NK-92 treated with Interleukin-12 subunit alpha and Interleukin-12 subunit beta, amount 100 ng/mL, for 24 hours (cell line): Measurements from ENCODE around the gene DDX19B.
"Not testable (repeated sequence)": the region's sequence is repeated elsewhere in the genome, so short reads cannot be mapped to it uniquely, and the experiment has no call there.

ENCODE experiments used
- DNase-seq: peaks from one replicate; lab custom pipeline; 2025; lab: John Stamatoyannopoulos, UW

Gene DDX19B

DNA sequence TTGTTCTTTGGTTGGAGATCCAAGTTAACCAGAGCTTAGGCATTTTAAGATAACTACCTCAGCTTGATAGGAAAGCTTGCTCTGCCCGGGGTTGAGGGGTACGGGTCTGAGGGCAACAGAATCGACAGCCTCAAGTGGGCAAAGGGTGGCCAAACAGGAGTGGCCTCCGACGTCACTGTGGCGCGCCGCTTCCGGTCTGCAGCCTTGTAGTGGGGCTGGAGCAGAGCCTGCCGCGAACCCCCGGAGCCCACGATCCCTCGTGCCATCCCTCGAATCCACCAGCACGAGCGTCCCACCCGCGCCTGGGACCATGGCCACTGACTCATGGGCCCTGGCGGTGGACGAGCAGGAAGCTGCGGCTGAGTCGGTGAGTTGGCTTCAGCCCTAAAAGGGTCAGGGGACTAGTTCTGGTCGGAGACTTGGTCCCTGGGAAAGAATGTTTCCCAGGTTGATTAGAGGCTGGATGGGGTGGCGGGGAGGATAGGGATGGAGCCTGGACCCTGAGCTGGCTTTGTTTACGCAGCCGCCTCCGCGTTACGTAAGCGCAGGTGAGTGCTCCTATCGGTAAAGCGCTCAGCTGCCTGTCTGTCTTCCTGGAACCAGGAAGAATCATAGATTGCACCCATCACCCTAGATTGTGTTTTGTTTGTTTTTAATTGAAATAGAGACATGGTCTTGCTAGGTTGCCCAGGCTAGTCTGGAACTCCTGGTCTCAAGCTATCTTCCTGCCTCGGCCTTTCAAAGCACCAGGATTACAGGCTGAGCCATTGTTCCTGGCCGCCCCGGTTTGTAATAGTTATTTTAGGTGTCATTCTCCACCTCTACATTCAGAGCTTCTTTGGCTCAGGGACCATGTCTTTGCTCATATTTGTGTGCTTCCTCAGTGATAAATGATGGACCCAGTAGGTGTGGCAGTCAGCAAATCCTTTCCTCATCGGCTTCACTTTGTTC lies at the start of gene DDX19B:
Gene DDX19B (plus strand): TSS at position 199 of the 951 bp plus-strand sequence. CDS start 112 bp downstream, at position 311.
- DNase-seq = peak; percentile 53

DNA sequence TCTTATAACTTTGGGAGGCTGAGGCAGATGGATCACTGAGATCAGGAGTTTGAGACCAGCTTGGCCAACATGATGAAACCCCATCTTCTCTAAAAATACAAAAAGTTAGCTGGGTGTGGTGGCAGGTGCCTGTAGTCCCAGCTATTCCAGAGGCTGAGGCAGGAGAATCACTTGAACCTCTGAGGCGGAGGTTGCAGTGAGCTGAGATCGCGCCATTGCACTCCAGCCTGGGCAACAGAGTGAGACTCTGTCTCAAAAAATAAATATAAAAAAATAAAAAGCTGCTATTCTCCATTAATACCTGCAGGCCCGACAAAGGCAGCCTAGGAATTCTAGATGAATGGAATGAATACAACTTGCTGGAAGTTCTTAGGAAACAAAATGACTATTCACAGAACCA lies 49.3 kb upstream of the DDX19B start:
- DNase-seq = not testable (repeated sequence)

DNA sequence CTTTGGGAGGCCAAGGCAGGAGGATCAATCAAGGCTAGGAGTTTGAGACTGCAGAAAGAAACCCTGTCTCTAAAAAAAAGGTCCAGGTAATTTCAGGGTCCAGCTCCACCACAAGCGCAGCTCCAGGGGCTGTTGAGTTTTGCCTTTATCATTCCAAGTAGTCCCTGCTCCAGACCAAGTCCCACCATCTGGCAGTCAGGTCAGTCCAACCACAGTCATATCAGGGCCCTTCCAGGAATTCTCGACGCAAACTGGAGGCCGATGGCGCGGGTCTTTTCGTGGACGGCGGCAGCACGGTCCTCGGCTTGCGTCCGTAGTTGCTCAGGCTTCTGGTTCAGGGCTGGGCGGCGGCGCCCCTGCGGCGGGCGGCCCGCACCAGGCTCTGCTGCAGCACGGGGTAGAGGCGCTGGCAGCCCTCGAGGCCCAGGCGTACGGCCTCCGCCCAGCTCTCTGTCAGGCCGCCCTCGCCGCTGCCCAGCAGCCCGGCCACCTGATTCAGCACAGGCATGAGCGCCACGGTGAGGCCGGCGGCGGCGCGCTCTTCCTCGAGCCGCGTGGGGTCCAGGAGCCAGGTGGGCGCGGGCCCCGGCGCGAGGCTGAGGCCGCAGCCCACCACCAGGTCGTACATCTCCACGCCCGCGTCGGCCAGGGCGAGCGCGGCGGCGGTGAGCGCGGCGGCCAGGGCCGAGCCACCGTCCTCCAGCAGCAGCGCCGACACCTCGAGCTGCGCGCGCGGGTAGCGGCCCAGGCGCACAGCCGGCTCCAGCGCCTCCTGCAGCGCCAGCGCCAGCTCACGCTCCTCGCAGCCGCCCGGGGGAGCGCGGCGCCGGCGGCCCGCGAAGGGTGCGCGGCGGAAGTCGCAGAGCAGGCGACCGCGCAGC lies 48.0 kb upstream of the DDX19B start:
- peak; percentile 45 for DNase-seq

DNA sequence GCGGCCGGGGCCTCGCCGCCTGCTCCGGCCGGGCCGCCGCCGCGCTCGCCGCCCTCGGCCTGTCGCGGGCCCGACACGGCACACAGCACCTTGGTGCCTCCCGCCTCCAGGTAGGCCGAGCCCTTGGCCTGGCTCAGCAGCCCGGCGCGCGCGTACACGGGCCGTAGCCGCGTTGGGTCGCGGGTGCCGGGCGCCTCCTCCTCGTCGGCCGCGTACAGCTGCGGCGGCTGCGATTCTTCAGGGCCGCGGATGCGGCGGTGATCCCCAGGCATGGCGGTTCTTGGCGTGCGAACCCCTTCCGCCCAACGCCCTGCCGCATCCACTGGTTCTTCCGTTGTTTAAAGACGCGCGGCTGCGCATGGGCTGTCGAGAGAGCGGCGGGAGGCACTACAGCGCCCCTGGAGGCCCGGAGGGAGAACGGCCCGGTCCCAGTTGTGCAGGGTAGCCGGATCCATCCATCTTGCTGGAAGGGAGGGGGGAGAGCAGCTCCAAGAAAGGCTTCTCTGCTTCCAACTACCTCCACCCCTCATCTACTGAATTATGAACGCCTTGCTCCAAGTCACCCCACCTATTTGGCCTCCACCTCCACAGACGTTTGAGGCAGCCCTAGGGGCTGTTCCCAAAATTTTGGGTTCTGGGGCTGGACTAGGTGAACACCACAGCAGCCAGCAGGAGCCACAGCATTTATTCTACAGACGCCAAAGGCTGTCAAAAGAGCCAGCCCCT lies 47.2 kb upstream of the DDX19B start, which contains the start of gene EXOSC6:
Gene EXOSC6 (minus strand): TSS at position 312 of the 726 bp plus-strand sequence. CDS start 40 bp downstream, at position 272.
- peak; percentile 82 for DNase-seq

DNA sequence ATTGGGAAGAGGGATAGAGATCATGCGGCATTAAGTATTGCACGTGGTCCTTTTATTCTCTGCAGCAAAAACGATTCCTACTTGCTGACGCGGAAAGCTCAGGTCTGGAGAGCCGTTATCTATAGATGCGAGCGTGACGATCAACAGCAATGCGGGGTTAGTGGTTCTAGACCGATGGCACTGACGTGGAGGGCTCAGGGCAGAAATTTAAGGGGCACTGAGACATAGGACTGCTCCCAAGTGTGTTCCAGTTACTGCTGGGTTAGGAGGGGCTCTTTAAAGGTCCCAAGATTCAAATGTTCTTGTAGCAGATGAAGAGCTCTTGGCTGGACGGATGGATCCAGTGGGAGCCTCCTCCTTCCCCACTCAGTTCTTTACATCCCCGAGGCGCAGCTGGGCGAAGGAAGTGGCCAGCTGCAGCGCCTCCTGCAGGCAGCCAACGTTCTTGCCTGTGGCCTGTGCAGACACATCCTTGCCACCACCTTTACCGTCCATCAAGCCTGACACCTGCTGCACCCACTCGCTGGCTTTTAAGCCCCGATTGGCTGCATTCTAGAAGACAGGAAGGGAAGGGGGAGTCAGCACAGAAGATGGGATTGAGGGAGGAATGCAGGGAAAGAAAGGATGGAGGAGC lies 46.5 kb upstream of the DDX19B start:
- DNase-seq = no peak

DNA sequence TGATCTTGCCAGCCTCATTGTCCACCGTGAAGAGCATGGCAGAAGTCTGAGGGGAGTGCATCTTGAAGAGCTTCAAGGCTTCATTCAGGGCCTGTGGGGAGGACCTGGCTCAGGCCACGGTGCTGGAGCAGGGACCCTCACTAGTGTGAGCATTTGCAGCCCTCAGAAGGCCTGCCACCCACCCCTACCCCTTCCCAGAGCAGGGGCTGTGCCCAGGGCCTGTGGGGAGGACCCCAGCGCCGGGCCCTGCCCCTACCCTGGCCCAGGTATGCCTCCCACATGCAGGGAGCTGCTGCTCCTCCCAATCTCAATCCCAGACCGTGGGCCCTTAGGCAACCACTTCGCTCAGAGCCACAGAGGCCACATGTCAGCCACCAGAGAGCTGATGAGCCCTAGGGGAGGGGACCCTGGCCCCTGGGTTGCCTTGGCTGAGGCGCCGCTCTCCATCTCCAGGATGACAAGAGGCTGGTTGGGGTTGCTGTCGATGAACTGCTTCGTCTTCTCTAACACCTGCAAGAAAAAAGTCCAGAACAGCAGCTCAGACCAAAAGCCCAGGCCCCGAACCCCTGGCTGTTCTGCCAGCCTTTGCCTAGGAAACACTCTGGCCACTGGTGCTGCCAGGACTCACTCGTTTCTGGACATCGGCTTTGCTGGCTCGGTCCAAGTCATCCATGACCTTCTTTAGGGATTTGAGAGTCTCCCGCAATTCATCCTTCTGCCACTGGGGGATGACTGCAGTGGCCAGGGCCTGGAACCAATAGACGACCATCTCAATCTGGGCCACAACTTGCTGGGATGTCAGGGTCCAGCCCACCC lies 45.5 kb upstream of the DDX19B start:
- no peak for DNase-seq

DNA sequence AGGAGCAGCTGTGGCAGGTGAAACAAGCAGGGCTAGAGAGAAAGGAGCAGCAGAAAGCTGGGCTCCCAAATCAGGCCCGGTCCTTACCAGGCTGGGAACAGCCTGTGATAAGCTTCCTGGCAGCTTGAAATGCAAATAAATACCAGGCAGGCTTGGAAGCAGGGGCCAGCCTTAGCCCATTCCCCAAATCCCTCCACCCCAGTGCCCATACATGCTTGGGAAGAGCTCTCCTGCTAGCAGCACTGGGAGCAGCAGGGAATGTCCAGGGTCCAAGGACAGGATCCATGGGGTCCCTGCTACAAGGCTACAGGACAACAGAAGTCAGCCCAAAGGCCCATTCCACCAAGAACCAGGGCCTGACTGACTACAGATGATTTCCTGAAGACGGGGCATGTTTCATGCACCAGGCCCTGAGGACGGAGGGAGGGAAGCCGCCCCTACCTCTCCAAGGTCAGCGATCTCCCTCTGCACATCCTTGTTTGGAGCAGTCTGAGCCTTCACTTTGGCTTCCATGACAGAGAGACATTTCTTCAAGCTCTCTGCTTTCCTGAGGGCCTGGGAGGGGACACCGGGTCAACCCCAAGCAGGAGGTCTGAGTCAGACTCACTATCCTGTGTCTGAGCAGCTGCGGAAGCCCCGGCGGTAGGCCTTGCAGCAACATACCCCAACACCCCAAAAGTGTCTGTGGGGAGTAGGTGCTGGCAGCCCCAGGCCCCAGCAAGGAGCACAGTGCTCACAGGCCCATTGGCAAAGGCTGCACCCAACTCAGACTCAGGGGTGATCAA lies 44.6 kb upstream of the DDX19B start:
- DNase-seq = no peak

DNA sequence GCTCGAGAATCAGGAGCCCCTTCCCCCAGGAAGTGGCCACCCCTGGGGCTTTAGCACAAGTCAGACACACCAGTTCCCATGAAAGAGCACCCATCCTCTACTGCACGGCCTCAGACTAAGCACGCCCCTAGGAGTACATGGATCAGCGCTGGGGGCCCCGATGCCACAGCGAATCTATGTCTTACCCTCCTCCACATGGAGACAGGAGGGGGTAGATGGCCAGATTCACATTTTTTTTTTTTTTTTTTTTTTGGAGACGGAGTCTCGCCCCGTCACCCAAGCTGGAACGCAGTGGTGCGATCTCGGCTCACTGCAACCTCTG lies 44.1 kb upstream of the DDX19B start:
- no peak for DNase-seq

DNA sequence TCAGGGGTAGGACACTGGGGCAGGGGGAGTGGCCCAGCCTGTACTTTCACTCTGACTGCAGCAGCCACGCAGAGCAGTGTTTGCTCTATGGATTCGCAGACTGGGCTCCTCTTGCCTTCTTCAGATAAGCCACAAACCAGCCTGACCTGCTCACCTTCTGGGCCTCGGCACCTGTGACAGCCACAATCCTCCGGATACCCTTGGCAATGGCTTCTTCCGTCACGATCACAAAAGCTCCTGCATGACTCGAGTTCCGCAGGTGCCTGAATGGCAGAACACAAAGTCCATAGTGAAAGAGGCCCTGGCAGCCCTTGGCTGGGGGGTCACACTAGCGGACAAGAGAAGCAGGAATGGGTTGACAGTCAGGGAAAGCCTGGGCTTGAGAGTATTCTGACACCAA lies 43.4 kb upstream of the DDX19B start:
- DNase-seq = no peak

DNA sequence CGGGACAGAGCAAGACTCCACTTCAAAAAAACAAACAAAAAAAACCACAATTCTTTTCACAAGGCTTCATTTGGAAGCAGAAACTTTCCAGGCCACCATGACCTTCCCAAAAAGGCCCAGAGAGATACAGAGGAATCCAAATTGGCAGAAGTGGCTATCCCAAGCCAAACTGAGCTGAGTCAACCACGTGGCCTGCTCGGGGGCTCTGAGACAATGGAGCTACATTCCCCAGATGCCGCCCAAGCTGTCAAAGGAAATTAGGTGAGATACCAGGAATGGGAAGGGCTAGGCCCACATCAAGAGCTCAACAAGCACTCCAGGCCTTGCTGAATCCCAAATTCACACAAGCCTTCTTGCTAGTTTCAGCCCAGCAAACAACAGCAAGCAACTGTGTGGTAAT lies 41.6 kb upstream of the DDX19B start:
- DNase-seq = no peak

DNA sequence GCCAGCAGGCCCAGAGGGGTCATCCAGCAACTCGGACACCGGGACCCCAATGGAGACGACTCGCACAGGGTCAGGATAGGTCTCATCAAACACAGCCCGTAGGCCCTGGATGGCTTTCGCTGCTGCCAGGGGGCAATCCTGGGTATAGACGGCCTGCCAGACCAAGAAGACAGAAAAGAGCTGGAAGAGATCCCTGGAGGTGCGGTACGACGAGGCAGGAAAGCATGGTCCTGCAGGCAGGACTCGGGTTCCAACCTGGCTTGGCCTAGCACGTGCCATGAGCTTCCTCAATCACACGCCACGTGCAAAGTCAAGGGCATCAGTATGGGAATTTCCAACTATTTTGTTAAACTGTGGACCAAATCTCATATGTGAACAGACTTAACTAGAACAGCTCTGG lies 40.9 kb upstream of the DDX19B start:
- no peak for DNase-seq

DNA sequence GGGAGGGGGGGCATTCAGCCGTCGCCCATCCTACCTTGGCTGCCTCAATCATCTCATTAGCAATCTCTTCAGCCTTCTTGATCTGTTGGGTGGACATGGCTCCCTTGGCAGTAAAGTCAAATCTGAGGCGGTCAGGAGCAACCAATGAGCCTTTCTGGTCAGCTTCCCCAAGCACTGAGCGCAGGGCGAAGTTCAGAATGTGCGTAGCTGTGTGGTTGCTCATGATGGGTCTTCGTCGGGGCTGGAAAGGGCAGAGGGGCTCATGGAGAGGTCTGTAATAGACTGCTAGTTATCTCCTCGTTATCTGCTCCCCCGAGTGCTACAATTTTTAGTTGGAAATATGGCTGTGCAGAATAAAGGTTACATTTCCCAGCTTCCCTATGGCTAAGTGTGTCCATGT lies 40.0 kb upstream of the DDX19B start:
- no peak for DNase-seq

DNA sequence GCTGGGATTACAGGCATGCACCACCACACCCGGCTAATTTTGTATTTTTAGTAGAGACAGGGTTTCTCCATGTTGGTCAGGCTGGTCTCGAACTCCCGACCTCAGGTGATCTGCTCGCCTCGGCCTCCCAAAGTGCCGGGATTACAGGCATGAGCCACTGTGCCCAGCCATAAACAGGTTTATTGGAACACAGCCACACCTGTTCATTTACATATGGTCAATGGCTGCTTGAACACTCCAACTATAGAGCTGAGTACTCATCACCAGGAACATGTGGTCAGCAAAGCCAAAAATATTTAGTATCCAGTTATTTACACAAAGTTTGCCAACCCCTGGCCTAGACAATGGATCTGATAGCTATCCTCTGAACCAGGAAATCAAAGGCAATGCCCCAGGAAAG lies 39.1 kb upstream of the DDX19B start:
- DNase-seq = not testable (repeated sequence)

DNA sequence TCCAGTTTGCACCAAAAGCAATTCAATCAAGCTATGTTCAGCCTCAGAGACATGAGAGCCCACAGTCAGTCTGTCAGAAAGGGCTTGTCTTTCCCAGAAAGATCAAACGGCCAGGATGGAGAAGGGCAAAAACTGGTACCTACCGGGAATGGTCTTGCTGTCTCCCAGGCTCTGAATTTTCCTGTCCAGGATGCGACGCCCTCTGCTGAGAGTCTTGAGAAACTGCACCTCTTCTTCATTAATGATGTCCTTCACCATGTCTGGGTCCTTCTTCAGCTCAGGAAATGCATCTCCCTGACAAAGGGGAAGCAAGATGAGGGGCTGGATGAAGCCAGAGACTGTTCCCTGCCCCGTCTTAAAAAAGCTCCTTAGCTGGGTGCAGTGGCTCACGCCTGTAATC lies 31.5 kb upstream of the DDX19B start:
- DNase-seq = no peak

DNA sequence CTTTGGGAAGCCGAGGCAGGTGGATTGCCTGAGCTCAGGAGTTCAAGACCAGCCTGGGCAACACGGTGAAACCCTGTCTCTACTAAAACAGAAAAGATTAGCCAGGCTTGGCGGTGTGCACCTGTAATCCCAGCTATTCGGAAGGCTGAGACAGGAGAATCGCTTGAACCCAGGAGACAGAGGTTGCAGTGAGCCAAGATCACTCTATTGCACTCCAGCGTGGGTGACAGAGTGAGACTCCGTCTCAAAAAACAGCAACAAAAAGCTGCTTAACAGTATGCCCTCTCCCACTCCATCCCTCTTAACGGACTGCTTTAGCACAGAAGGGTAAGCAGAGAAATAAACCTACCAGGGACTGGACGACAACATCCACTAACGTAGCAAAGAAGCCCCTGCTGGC lies 31.1 kb upstream of the DDX19B start:
- not testable (repeated sequence) for DNase-seq

DNA sequence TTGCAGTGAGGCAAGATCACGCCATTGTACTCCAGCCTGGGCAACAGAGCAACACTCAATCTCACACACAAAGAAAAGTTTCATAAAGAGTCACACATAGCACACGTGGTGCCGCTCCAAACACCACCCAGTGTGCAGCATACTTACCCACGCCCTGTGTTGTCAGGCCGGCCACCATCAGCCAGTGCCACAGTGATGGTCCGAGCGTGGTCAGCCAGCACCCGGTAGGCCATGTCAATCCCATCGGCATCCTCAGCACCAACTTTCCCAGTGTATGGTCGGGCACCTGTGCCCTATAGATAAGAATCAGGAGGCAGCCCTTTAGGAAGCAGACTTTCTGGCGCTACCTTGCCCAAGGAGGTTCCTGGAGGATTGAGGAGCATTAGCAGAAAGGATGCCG lies 29.5 kb upstream of the DDX19B start:
- DNase-seq = no peak

DNA sequence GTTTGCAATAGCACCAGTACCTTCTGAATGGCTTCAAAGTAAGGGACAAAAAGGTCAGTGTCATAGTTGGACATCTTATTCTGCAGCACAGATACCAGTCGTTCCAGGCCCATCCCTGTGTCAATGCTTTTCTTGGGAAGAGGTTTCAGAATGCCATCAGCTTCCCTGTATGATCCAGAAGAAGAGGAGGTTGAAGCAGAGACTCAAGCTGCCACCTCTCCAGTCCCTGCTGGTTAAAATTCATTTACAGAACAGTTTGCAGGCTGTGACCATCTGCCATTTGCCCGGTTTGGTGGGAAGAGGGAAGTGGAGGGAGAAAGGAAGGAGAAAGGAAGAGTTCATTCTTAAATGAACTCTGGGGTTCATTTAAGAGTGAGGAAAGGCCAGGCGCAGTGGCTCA lies 28.8 kb upstream of the DDX19B start:
- DNase-seq = no peak

DNA sequence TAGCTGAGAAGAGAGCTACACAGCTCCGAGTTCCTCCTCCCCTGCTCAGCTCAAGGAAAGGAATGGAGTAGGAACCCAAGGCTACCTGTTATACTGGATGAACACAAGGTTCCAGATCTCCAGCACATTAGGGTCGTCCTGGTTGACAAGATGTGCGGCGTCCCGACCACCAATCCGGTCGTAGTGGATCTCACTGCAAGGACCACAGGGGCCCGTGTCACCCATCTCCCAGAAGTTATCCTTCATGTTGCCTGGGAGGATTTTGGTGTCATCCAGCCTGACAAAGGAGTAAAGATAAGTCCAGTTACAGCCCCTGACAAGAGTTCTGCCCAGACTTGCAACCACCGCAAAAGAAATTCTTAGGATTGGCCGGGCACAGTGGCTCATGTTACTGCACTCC lies 27.3 kb upstream of the DDX19B start:
- no peak for DNase-seq

DNA sequence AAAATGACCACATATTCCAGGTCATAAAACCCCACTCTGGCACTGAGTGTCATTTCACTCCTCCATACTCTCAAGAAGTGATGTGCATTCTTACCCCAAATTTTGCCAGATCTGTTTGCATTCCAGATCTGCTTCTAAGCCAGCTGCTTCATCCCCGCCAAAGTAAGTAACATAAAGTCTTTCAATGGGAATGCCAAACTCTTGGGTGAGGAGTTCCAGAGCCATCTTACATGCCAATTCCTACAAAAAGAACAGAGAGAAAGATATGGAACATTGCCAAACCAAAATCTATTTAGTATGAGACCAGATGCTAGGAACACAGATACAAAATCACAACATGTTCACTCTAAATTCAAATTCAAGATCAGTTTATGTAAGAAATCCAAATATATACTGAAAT lies 22.6 kb upstream of the DDX19B start:
- no peak for DNase-seq
